Astrocyte (in vitro differentiated cells and primary cell): ENCODE data around the gene RBL2. TPM values are rescaled to one million over a fixed set of nuclear protein-coding genes. Genes with fewer than 3 reads are reported as not detected.
"Not testable (repeated sequence)": the region's sequence is repeated elsewhere in the genome, so short reads cannot be mapped to it uniquely, and the experiment has no call there.

Experiments
- DNase-seq: peaks from one replicate; pipeline ENCODE4 v3.0.0-alpha.2; 2010; ENCODE audit warnings: low read depth
- FAIRE-seq: peaks from 2 replicates; lab custom pipeline; 2011; peaks lifted over from hg19 to GRCh38; lab: Jason Lieb, UNC
- H2AFZ ChIP-seq: 2 replicates; pipeline ENCODE4 v1.6.0; 2012; ENCODE audit warnings: low read depth, low read length, inconsistent platforms
- H3K27ac ChIP-seq: 2 replicates; pipeline ENCODE4 v1.5.1; 2011; ENCODE audit warnings: low read depth, low read length, inconsistent platforms
- H3K27me3 ChIP-seq: 2 replicates; pipeline ENCODE4 v1.6.0; 2011; ENCODE audit warnings: low read length, inconsistent platforms; ENCODE audit not compliant: insufficient read depth
- H3K36me3 ChIP-seq: 2 replicates; pipeline ENCODE4 v1.5.1; 2011; ENCODE audit warnings: low read length, inconsistent platforms; ENCODE audit not compliant: insufficient read depth
- H3K4me1 ChIP-seq: 2 replicates; pipeline ENCODE4 v1.5.1; 2011; ENCODE audit warnings: low read length, inconsistent platforms; ENCODE audit not compliant: insufficient read depth
- H3K4me2 ChIP-seq: 2 replicates; pipeline ENCODE4 v1.6.0; 2012; ENCODE audit warnings: low read length, inconsistent platforms
- H3K4me3 ChIP-seq: 2 replicates; pipeline ENCODE4 v1.5.1; 2011; ENCODE audit warnings: low read depth, mild to moderate bottlenecking, low read length, inconsistent platforms; ENCODE audit not compliant: insufficient read depth
- H3K79me2 ChIP-seq: 2 replicates; pipeline ENCODE4 v1.6.0; 2012; ENCODE audit warnings: mild to moderate bottlenecking, low read length, inconsistent platforms; ENCODE audit not compliant: insufficient read depth
- H3K9ac ChIP-seq: 2 replicates; pipeline ENCODE4 v1.6.0; 2012; ENCODE audit warnings: mild to moderate bottlenecking, low read length, inconsistent platforms
- H3K9me3 ChIP-seq: 2 replicates; pipeline ENCODE4 v1.5.1; 2012; ENCODE audit warnings: low read depth, mild to moderate bottlenecking, low read length, inconsistent platforms; ENCODE audit not compliant: insufficient read depth
- H4K20me1 ChIP-seq: 2 replicates; pipeline ENCODE4 v1.6.0; 2012; ENCODE audit warnings: low read length, inconsistent platforms; ENCODE audit not compliant: insufficient read depth
- H3K27ac Mint-ChIP-seq: one replicate; pipeline ENCODE4 v1.8.0; 2021; ENCODE audit warnings: mild to moderate bottlenecking, mixed read lengths; ENCODE audit not compliant: unreplicated experiment
- H3K27me3 Mint-ChIP-seq: one replicate; pipeline ENCODE4 v1.8.0; 2021; ENCODE audit warnings: low read depth, mixed read lengths; ENCODE audit not compliant: unreplicated experiment
- H3K36me3 Mint-ChIP-seq: one replicate; pipeline ENCODE4 v1.8.0; 2021; ENCODE audit warnings: low read depth, mixed read lengths; ENCODE audit not compliant: unreplicated experiment
- H3K4me1 Mint-ChIP-seq: one replicate; pipeline ENCODE4 v1.8.0; 2021; ENCODE audit warnings: low read depth, mixed read lengths; ENCODE audit not compliant: unreplicated experiment
- H3K4me3 Mint-ChIP-seq: one replicate; pipeline ENCODE4 v1.8.0; 2021; ENCODE audit warnings: mild to moderate bottlenecking, moderate library complexity, mixed read lengths; ENCODE audit not compliant: unreplicated experiment
- H3K9me3 Mint-ChIP-seq: one replicate; pipeline ENCODE4 v1.8.0; 2021; ENCODE audit warnings: mild to moderate bottlenecking, mixed read lengths; ENCODE audit not compliant: unreplicated experiment
- CTCF ChIP-seq: IDR thresholded peaks from 2 replicates; pipeline ENCODE4 v1.5.1; 2011; ENCODE audit warnings: low read depth, mild to moderate bottlenecking, inconsistent platforms, low read length, moderate library complexity; ENCODE audit not compliant: insufficient read depth
- EZH2 ChIP-seq: IDR thresholded peaks from 2 replicates; pipeline ENCODE4 v1.6.1; 2012; ENCODE audit warnings: mild to moderate bottlenecking, low read length, inconsistent platforms; ENCODE audit not compliant: insufficient read depth
- total RNA-seq: library from RNA; stranded (reverse); gene quantifications from 2 replicates; pipeline ENCODE4 v1.2.1, GENCODE V29; 2021

The RBL2 gene
- total RNA-seq, 1 donor from 2014 or later, result 24.4 TPM

- Mint-ChIP-seq H3K9me3 (peaks cover 11% of the 10 kb centered on the region), H3K4me1 (peaks cover 5% of the 10 kb centered on the region), H3K27me3 (no peaks in the 10 kb centered on the region), H3K27ac (no peak overlapping the region), H3K4me3 (no peak overlapping the region), H3K36me3 (no peaks in the 10 kb centered on the region)
- no peaks in the 10 kb centered on the region for H3K4me1 ChIP-seq
- H4K20me1 ChIP-seq, result no peaks in the 10 kb centered on the region
- H3K4me3 ChIP-seq, result no peak overlapping the region
- no peaks in the 10 kb centered on the region for H3K36me3 ChIP-seq
- H3K4me2 ChIP-seq, result no peak overlapping the region
- TF ChIP-seq CTCF, result no peak
- TF ChIP-seq EZH2, result no peak
- no peak for FAIRE-seq
- H3K9ac ChIP-seq, result no peak overlapping the region
- no peak overlapping the region for H2AFZ ChIP-seq
- H3K9me3 ChIP-seq, result no peaks in the 10 kb centered on the region
- no peaks in the 10 kb centered on the region for H3K79me2 ChIP-seq
- no peak for DNase-seq
- H3K27ac ChIP-seq, result no peak overlapping the region
- no peaks in the 10 kb centered on the region for H3K27me3 ChIP-seq
Observed at GRCh38 chr16:53421248-53421647, 13.0 kb upstream of the RBL2 start.

GRCh38 chr16:53423968-53424367 is 10.3 kb upstream of the RBL2 start:
- H3K9me3 Mint-ChIP-seq, result peaks cover 13% of the 10 kb centered on the region
- FAIRE-seq, DNase-seq, H4K20me1 ChIP-seq, H3K4me3 ChIP-seq, H3K27ac Mint-ChIP-seq, H3K36me3 ChIP-seq, H3K4me1 ChIP-seq, H3K36me3 Mint-ChIP-seq, H3K4me2 ChIP-seq, H3K9ac ChIP-seq, H3K27me3 ChIP-seq, H3K27ac ChIP-seq, H3K79me2 ChIP-seq, H3K4me3 Mint-ChIP-seq, H3K4me1 Mint-ChIP-seq, H3K9me3 ChIP-seq, H3K27me3 Mint-ChIP-seq, H2AFZ ChIP-seq: not testable (repeated sequence)

GRCh38 chr16:53428681-53429080 is 5.6 kb upstream of the RBL2 start:
- no peak for FAIRE-seq
- H2AFZ ChIP-seq, result no peak overlapping the region
- no peak overlapping the region for H3K4me3 Mint-ChIP-seq

More at GRCh38 chr16:53428681-53429080, 5.6 kb upstream of the RBL2 start:
- H3K36me3 Mint-ChIP-seq, result no peaks in the 10 kb centered on the region
- Histone ChIP-seq H3K36me3 (no peaks in the 10 kb centered on the region), H3K9ac (no peak overlapping the region), H3K27ac (no peak overlapping the region), H3K79me2 (no peaks in the 10 kb centered on the region), H3K9me3 (no peaks in the 10 kb centered on the region), H3K4me1 (no peaks in the 10 kb centered on the region), H3K4me3 (no peak overlapping the region), H3K27me3 (no peaks in the 10 kb centered on the region), H3K4me2 (no peak overlapping the region), H4K20me1 (no peaks in the 10 kb centered on the region)
- TF ChIP-seq CTCF, result no peak
- TF ChIP-seq EZH2, result no peak
- H3K9me3 Mint-ChIP-seq, result peaks cover 18% of the 10 kb centered on the region
- DNase-seq, result no peak
- no peak overlapping the region for H3K27ac Mint-ChIP-seq
- H3K4me1 Mint-ChIP-seq, result no peaks in the 10 kb centered on the region
- no peaks in the 10 kb centered on the region for H3K27me3 Mint-ChIP-seq
